Caki2 (cell line): ENCODE measurements around the gene PRRT3. TPM values are rescaled to one million over a fixed set of nuclear protein-coding genes. Genes with fewer than 3 reads are reported as not detected.
A peak's percentile ranks its signal among the peaks of the same experiment; 100 is the strongest.
"Not testable (repeated sequence)": the region's sequence is repeated elsewhere in the genome, so short reads cannot be mapped to it uniquely, and the experiment has no call there.

Source experiments
- DNase-seq: peaks from one replicate; pipeline ENCODE4 v3.0.0-alpha.2; 2015; ENCODE audit warnings: low read depth
- in situ Hi-C: cut with HindIII; loops from 2 replicates; pipeline ENCODE4 v1.10.0; 2016; ENCODE audit warnings: low sequenced_read_pairs, low pct_unique_long_range_greater_than_20kb, mixed read lengths
- total RNA-seq: library from RNA; depleted of rRNA; stranded (reverse); fragments of >200 nt; shearing (Covaris generic); gene quantifications from 2 replicates; pipeline ENCODE4 v1.2.3, GENCODE V29; 2014; ENCODE audit warnings: low replicate concordance

PRRT3 gene
- total RNA-seq, 1 experiment from 2014 or later: 1.2 TPM

GRCh38 chr3:9949626-9950025 is 2.6 kb downstream of the PRRT3 start:
- in situ Hi-C loops: no loop called here
- no peak for DNase-seq

- DNase-seq: no peak
- in situ Hi-C loops: no loop called here
Measured at GRCh38 chr3:9949115-9949514, 3.1 kb downstream of the PRRT3 start.

- DNase-seq: no peak
- in situ Hi-C loops: no loop called here
Measured at GRCh38 chr3:9948586-9948985, 3.6 kb downstream of the PRRT3 start.

- peak; percentile 63 for DNase-seq
- in situ Hi-C loops: no loop called here
Measured at GRCh38 chr3:9947025-9947995, 4.9 kb downstream of the PRRT3 start.

- peak; percentile 77 for DNase-seq
Measured at GRCh38 chr3:9946112-9947024, 5.8 kb downstream of the PRRT3 start.

GRCh38 chr3:9945358-9945757 is 6.8 kb downstream of the PRRT3 start:
- no peak for DNase-seq
- in situ Hi-C loops: no loop called here

More at GRCh38 chr3:9946112-9947024, 5.8 kb downstream of the PRRT3 start:
- in situ Hi-C loops: no loop called here

- in situ Hi-C loops: no loop called here
- no peak for DNase-seq
Measured at GRCh38 chr3:9944271-9944670, 7.9 kb downstream of the PRRT3 start.

GRCh38 chr3:9942934-9943690 is 9.1 kb downstream of the PRRT3 start:
- in situ Hi-C loops: no loop called here
- DNase-seq: no peak

- in situ Hi-C loops: no loop called here
- DNase-seq: no peak
Measured at GRCh38 chr3:9942164-9942563, 10.0 kb downstream of the PRRT3 start.

GRCh38 chr3:9940746-9941145 is 11.5 kb downstream of the PRRT3 start:
- in situ Hi-C loops: no loop called here
- DNase-seq: no peak

- in situ Hi-C loops, DNase-seq: not testable (repeated sequence)
Measured at GRCh38 chr3:9939906-9940305, 12.3 kb downstream of the PRRT3 start.

GRCh38 chr3:9938966-9939365 is 13.2 kb downstream of the PRRT3 start:
- DNase-seq: no peak
- in situ Hi-C loops: no loop called here

- no peak for DNase-seq
- in situ Hi-C loops: no loop called here
Measured at GRCh38 chr3:9937486-9938238, 14.5 kb downstream of the PRRT3 start.

GRCh38 chr3:9935966-9936510 is 16.2 kb downstream of the PRRT3 start:
- DNase-seq: no peak
- in situ Hi-C loops: no loop called here

- in situ Hi-C loops: no loop called here
- DNase-seq: no peak
Measured at GRCh38 chr3:9934993-9935392, 17.2 kb downstream of the PRRT3 start.

- DNase-seq: no peak
- in situ Hi-C loops: no loop called here
Measured at GRCh38 chr3:9934235-9934621, 18.0 kb downstream of the PRRT3 start.

GRCh38 chr3:9933561-9934234 is 18.5 kb downstream of the PRRT3 start, which contains the start of gene CRELD1:
Gene CRELD1 (plus strand): TSS chr3:9933834. CDS start chr3:9934439, 605 bp downstream.
- peak; percentile 89 for DNase-seq
- in situ Hi-C loops: no loop called here
